Measurements from ENCODE around the gene NEK2. TPM values are rescaled to one million over a fixed set of nuclear protein-coding genes. Genes with fewer than 3 reads are reported as not detected.

Gene NEK2
- total RNA-seq, 2 donors from 2014 or later, result 42.3 to 101 TPM

- no peak overlapping the region for H3K4me3 Mint-ChIP-seq
- H3K36me3 Mint-ChIP-seq (ENCODE audit: low read depth), result no peaks in the 10 kb centered on the region
- Histone ChIP-seq H3K9ac (ENCODE audit: extremely low read depth, low read length, poor library complexity, severe bottlenecking) (no peak overlapping the region), H3K9me3 (ENCODE audit: control insufficient read depth, low read length) (no peaks in the 10 kb centered on the region), H3K4me3 (ENCODE audit: low read length) (no peak overlapping the region), H3K27ac (ENCODE audit: low read depth, low read length) (no peak overlapping the region), H3K27me3 (ENCODE audit: control insufficient read depth, insufficient read depth, low read length, poor library complexity, severe bottlenecking) (no peaks in the 10 kb centered on the region), H3K36me3 (ENCODE audit: control insufficient read depth, insufficient read depth, low read length) (no peaks in the 10 kb centered on the region), H3K4me1 (ENCODE audit: control insufficient read depth, insufficient read depth, low read length) (peaks cover 2% of the 10 kb centered on the region)
- no peak overlapping the region for H3K27ac Mint-ChIP-seq
- no peaks in the 10 kb centered on the region for H3K27me3 Mint-ChIP-seq (ENCODE audit: insufficient read depth)
- no peak for TF ChIP-seq CTCF (conservative IDR thresholded peaks at IDR 0.05)
- no peak for DNase-seq
- peaks cover 16% of the 10 kb centered on the region for H3K4me1 Mint-ChIP-seq
- 94 to 96% methylated on average over 4 to 9 of the region's 9 CpGs for WGBS, 2 experiments (ENCODE audit: insufficient coverage in 1 of 2, insufficient read length in 1 of 2)
- H3K9me3 Mint-ChIP-seq, result no peaks in the 10 kb centered on the region
Measured at GRCh38 chr1:211621447-211622198, 53.8 kb downstream of the NEK2 start.

GRCh38 chr1:211620097-211620496, 55.3 kb downstream of the NEK2 start:
- Mint-ChIP-seq H3K4me1 (peaks cover 13% of the 10 kb centered on the region), H3K4me3 (no peak overlapping the region), H3K27me3 (ENCODE audit: insufficient read depth) (no peaks in the 10 kb centered on the region), H3K9me3 (no peaks in the 10 kb centered on the region), H3K27ac (no peak overlapping the region), H3K36me3 (ENCODE audit: low read depth) (no peaks in the 10 kb centered on the region)
- DNase-seq, result no peak
- Histone ChIP-seq H3K36me3 (ENCODE audit: control insufficient read depth, insufficient read depth, low read length) (no peaks in the 10 kb centered on the region), H3K4me1 (ENCODE audit: control insufficient read depth, insufficient read depth, low read length) (no peaks in the 10 kb centered on the region), H3K27me3 (ENCODE audit: control insufficient read depth, insufficient read depth, low read length, poor library complexity, severe bottlenecking) (no peaks in the 10 kb centered on the region), H3K9ac (ENCODE audit: extremely low read depth, low read length, poor library complexity, severe bottlenecking) (no peak overlapping the region), H3K27ac (ENCODE audit: low read depth, low read length) (no peak overlapping the region), H3K4me3 (ENCODE audit: low read length) (no peak overlapping the region), H3K9me3 (ENCODE audit: control insufficient read depth, low read length) (no peaks in the 10 kb centered on the region)
- no peak for TF ChIP-seq CTCF (conservative IDR thresholded peaks at IDR 0.05)
- 89 to 94% methylated on average over 5 of the region's 5 CpGs for WGBS, 2 experiments (ENCODE audit: insufficient coverage in 1 of 2, insufficient read length in 1 of 2)

- H3K4me1 ChIP-seq (ENCODE audit: control insufficient read depth, insufficient read depth, low read length), result no peaks in the 10 kb centered on the region
- no peaks in the 10 kb centered on the region for H3K9me3 Mint-ChIP-seq
- H3K27ac ChIP-seq (ENCODE audit: low read depth, low read length), result no peak overlapping the region
- no peaks in the 10 kb centered on the region for H3K27me3 ChIP-seq (ENCODE audit: control insufficient read depth, insufficient read depth, low read length, poor library complexity, severe bottlenecking)
- H3K4me3 ChIP-seq (ENCODE audit: low read length), result no peak overlapping the region
- H3K4me3 Mint-ChIP-seq, result no peak overlapping the region
- peaks cover 8% of the 10 kb centered on the region for H3K4me1 Mint-ChIP-seq
- no peaks in the 10 kb centered on the region for H3K27me3 Mint-ChIP-seq (ENCODE audit: insufficient read depth)
- no peaks in the 10 kb centered on the region for H3K9me3 ChIP-seq (ENCODE audit: control insufficient read depth, low read length)
- TF ChIP-seq CTCF (conservative IDR thresholded peaks at IDR 0.05), result no peak
- 78 to 91% methylated on average over 6 to 8 of the region's 8 CpGs for WGBS, 2 experiments (ENCODE audit: insufficient coverage in 1 of 2, insufficient read length in 1 of 2)
- H3K9ac ChIP-seq (ENCODE audit: extremely low read depth, low read length, poor library complexity, severe bottlenecking), result no peak overlapping the region
- no peak overlapping the region for H3K27ac Mint-ChIP-seq
- H3K36me3 Mint-ChIP-seq (ENCODE audit: low read depth), result no peaks in the 10 kb centered on the region
- DNase-seq, result no peak
- H3K36me3 ChIP-seq (ENCODE audit: control insufficient read depth, insufficient read depth, low read length), result no peaks in the 10 kb centered on the region
Measured at GRCh38 chr1:211619033-211619996, 56.1 kb downstream of the NEK2 start.
